OCI-LY7 (cell line): ENCODE measurements around the gene TASP1. TPM values are rescaled to one million over a fixed set of nuclear protein-coding genes. Genes with fewer than 3 reads are reported as not detected.
"Not testable (repeated sequence)": the region's sequence is repeated elsewhere in the genome, so short reads cannot be mapped to it uniquely, and the experiment has no call there.

ENCODE experiments used
- BruUV-seq: library from RNA; stranded (reverse); fragments of 400-500 nt; replicated peaks from 2 replicates; lab custom pipeline; 2021; lab: Mats Ljungman, UMichigan
- CTCF ChIA-PET: fragments of 300-600 bp; sonication (Branson Sonifier 250); formaldehyde crosslinking; loops from one replicate; lab custom pipeline; 2022; ENCODE audit warnings: antibody characterized with exemption; ENCODE audit not compliant: unreplicated experiment; lab: Charles Lee
- POLR2A ChIA-PET: fragments of 300-600 bp; sonication (Branson Sonifier 250); formaldehyde crosslinking; loops from one replicate; lab custom pipeline; 2022; ENCODE audit warnings: antibody characterized with exemption; lab: Charles Lee
- DNase-seq: peaks from one replicate; pipeline ENCODE4 v3.0.0-alpha.2; 2015; ENCODE audit warnings: low spot score
- H2AFZ ChIP-seq: fragments of 200-600 bp; sonication (generic), shearing (Covaris generic); 2 replicates; pipeline ENCODE4 v1.6.1; 2014; ENCODE audit warnings: mild to moderate bottlenecking, antibody characterized with exemption, low read length, moderate library complexity
- H3K27ac ChIP-seq: fragments of 200-600 bp; sonication (generic); 2 replicates; pipeline ENCODE4 v1.5.1; 2014; ENCODE audit warnings: mixed run types, low read depth, mild to moderate bottlenecking, moderate library complexity, low read length, inconsistent platforms; ENCODE audit not compliant: poor library complexity, severe bottlenecking
- H3K36me3 ChIP-seq: fragments of 200-600 bp; sonication (generic); 2 replicates; pipeline ENCODE4 v1.6.1; 2014; ENCODE audit warnings: mild to moderate bottlenecking, antibody characterized with exemption, low read length, moderate library complexity, mixed read lengths; ENCODE audit not compliant: insufficient read depth
- H3K4me1 ChIP-seq: fragments of 200-600 bp; sonication (generic); 2 replicates; pipeline ENCODE4 v1.5.1; 2014; ENCODE audit warnings: mild to moderate bottlenecking, low read length; ENCODE audit not compliant: insufficient read depth, poor library complexity, severe bottlenecking
- H3K4me2 ChIP-seq: fragments of 200-600 bp; sonication (generic); 2 replicates; pipeline ENCODE4 v1.6.1; 2014; ENCODE audit warnings: mild to moderate bottlenecking, low read length
- H3K4me3 ChIP-seq: fragments of 200-600 bp; sonication (generic); 2 replicates; pipeline ENCODE4 v1.5.1; 2014; ENCODE audit warnings: mild to moderate bottlenecking, low read depth, low read length; ENCODE audit not compliant: poor library complexity, severe bottlenecking
- H3K79me2 ChIP-seq: fragments of 200-600 bp; sonication (generic); 2 replicates; pipeline ENCODE4 v1.6.1; 2016; ENCODE audit warnings: low read depth, mild to moderate bottlenecking, low read length, moderate library complexity, mixed read lengths; ENCODE audit not compliant: insufficient read depth
- H3K9me2 ChIP-seq: fragments of 200-600 bp; sonication (generic); 2 replicates; pipeline ENCODE4 v1.6.1; 2016; ENCODE audit warnings: mild to moderate bottlenecking, low read length, mixed read lengths; ENCODE audit not compliant: insufficient read depth
- H3K9me3 ChIP-seq: fragments of 200-600 bp; sonication (generic); 2 replicates; pipeline ENCODE4 v1.6.1; 2014; ENCODE audit warnings: mild to moderate bottlenecking, mixed run types, low read length, mixed read lengths
- H4K20me1 ChIP-seq: fragments of 200-600 bp; sonication (generic); 2 replicates; pipeline ENCODE4 v1.6.1; 2014; ENCODE audit warnings: mild to moderate bottlenecking, antibody characterized with exemption, low read length, moderate library complexity, mixed read lengths; ENCODE audit not compliant: insufficient read depth
- CTCF ChIP-seq: fragments of 200-600 bp; sonication (generic); conservative IDR thresholded peaks from 2 replicates; pipeline ENCODE4 v1.5.1; 2014; ENCODE audit warnings: mild to moderate bottlenecking, antibody characterized with exemption, low read length, moderate library complexity, mixed read lengths
- EZH2phosphoT487 ChIP-seq: fragments of 200-600 bp; sonication (generic); IDR thresholded peaks from 2 replicates; pipeline ENCODE4 v1.6.1; 2018; ENCODE audit warnings: low read depth, borderline replicate concordance, mild to moderate bottlenecking, mixed run types, antibody characterized with exemption, low read length, moderate library complexity, mixed read lengths
- intact Hi-C: fragments of 100-400 bp; cut with micrococcal nuclease; formaldehyde crosslinking; loops from one replicate; pipeline ENCODE4 v1.10.0; 2022; ENCODE audit not compliant: unreplicated experiment
- total RNA-seq, 2 experiments: library from RNA; depleted of rRNA in 1 of 2; stranded (reverse); fragments of >200 nt in 1 of 2; shearing (Covaris generic) in 1 of 2; gene quantifications; 2 replicates each; pipeline ENCODE4 v1.2.3, GENCODE V29; 2014 to 2022

TASP1 gene
- total RNA-seq, 2 experiments from 2014 or later, result 12.9 to 15.5 TPM

- H3K4me3 ChIP-seq, H3K27ac ChIP-seq, H3K4me1 ChIP-seq, H3K79me2 ChIP-seq, CTCF ChIA-PET, DNase-seq, H4K20me1 ChIP-seq, H3K4me2 ChIP-seq, H3K9me3 ChIP-seq, intact Hi-C loops, H3K36me3 ChIP-seq, BruUV-seq, H2AFZ ChIP-seq, H3K9me2 ChIP-seq: not testable (repeated sequence)
- POLR2A ChIA-PET, result interaction anchor here (0.6 kb wide), 1 partner anchor 1157 kb away, joined by 3 read pairs; no protein-coding TSS in a partner anchor
These were observed 155.3 kb downstream of the TASP1 start for GRCh38 chr20:13483472-13483871.

- no peak overlapping the region for H3K4me3 ChIP-seq
- H3K27ac ChIP-seq, result no peak overlapping the region
- no TSS peak for BruUV-seq
- intact Hi-C loops, result no loop called here
- DNase-seq, result no peak
- H3K4me2 ChIP-seq, result no peak overlapping the region
- POLR2A ChIA-PET, result interaction anchor here (0.6 to 0.8 kb wide), 2 partner anchors 28 to 310 kb away, joined by 3 read pairs; no protein-coding TSS in a partner anchor
- H2AFZ ChIP-seq, result no peak overlapping the region
- no peaks in the 10 kb centered on the region for H4K20me1 ChIP-seq
- H3K4me1 ChIP-seq, result no peaks in the 10 kb centered on the region
- TF ChIP-seq EZH2phosphoT487, result no peak
- TF ChIP-seq CTCF, result no peak
- no peaks in the 10 kb centered on the region for H3K9me2 ChIP-seq
- H3K9me3 ChIP-seq, result no peaks in the 10 kb centered on the region
- CTCF ChIA-PET, result no interaction called here
- H3K36me3 ChIP-seq, result peaks cover 10% of the 10 kb centered on the region; the same call in 1 of the 2 replicates
- H3K79me2 ChIP-seq, result no peaks in the 10 kb centered on the region
These were observed 160.4 kb downstream of the TASP1 start for GRCh38 chr20:13478366-13478765.

DNA sequence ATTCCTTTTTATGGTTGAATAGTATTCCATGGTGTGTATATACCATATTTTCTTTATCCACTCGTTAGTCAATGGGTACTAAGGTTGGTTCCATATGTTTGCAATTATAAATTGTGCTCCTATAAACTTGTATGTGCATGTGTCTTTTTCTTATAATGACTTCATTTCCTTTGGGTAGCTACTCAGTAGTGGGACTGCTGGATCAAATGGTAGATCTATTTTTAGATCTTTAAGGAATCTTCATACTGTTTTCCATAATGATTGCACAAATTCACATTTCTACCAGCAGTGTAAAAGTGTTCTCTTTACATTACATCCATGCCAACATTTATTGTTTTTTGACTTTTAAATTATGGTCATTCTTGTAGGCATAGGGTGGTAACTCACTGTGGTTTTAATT lies 164.3 kb downstream of the TASP1 start:
- Histone ChIP-seq H4K20me1 (no peaks in the 10 kb centered on the region), H2AFZ (no peak overlapping the region), H3K4me3 (no peak overlapping the region), H3K9me3 (no peaks in the 10 kb centered on the region), H3K4me2 (no peak overlapping the region), H3K9me2 (no peaks in the 10 kb centered on the region), H3K36me3 (no peaks in the 10 kb centered on the region), H3K79me2 (no peaks in the 10 kb centered on the region), H3K4me1 (no peaks in the 10 kb centered on the region), H3K27ac (no peak overlapping the region)
- intact Hi-C loops, result no loop called here
- TF ChIP-seq EZH2phosphoT487 (no peak), CTCF (no peak)
- POLR2A ChIA-PET, result no interaction called here
- no TSS peak for BruUV-seq
- no peak for DNase-seq
- CTCF ChIA-PET, result no interaction called here
